Nephron (organoid): Measurements from ENCODE around the gene FAM20B.

ENCODE experiments used
- H3K27ac Mint-ChIP-seq, 3 experiments: 2 replicates each; pipeline ENCODE4 v1.8.0; 2020; ENCODE audit warnings: mixed read lengths in 3 of 3, mild to moderate bottlenecking in 2 of 3, moderate library complexity in 1 of 3
- H3K27me3 Mint-ChIP-seq: 2 replicates; pipeline ENCODE4 v1.8.0; 2021; ENCODE audit warnings: low read depth, mild to moderate bottlenecking, moderate library complexity, mixed read lengths
- H3K36me3 Mint-ChIP-seq: 2 replicates; pipeline ENCODE4 v1.8.0; 2020; ENCODE audit warnings: low read depth, mixed read lengths
- H3K4me1 Mint-ChIP-seq: 2 replicates; pipeline ENCODE4 v1.8.0; 2020; ENCODE audit warnings: mixed read lengths
- H3K4me3 Mint-ChIP-seq, 3 experiments: 2 replicates each; pipeline ENCODE4 v1.8.0; 2020; ENCODE audit warnings: mild to moderate bottlenecking in 3 of 3, mixed read lengths in 3 of 3, moderate library complexity in 2 of 3
- H3K9me3 Mint-ChIP-seq: 2 replicates; pipeline ENCODE4 v1.8.0; 2020; ENCODE audit warnings: mixed read lengths
- CTCF ChIP-seq, 3 experiments: fragments of 200-600 bp; sonication (generic); IDR thresholded peaks; one replicate each; pipeline ENCODE4 v1.5.0; 2021; ENCODE audit warnings: antibody characterized with exemption in 3 of 3; ENCODE audit not compliant: unreplicated experiment in 3 of 3

The FAM20B gene

GRCh38 chr1:179121159-179121938, 95.7 kb downstream of the FAM20B start:
- Mint-ChIP-seq H3K27ac (peak overlapping the region; percentile 25 to 86 (median 80)), H3K27me3 (no peaks in the 10 kb centered on the region), H3K9me3 (no peaks in the 10 kb centered on the region), H3K4me3 (no peak overlapping the region), H3K4me1 (peaks cover 6% of the 10 kb centered on the region), H3K36me3 (peaks cover 35% of the 10 kb centered on the region)
- TF ChIP-seq CTCF (IDR thresholded peaks at IDR 0.05; ENCODE audit: unreplicated experiment in 3 of 3): peak; percentile 60 to 70 (median 69)

- Mint-ChIP-seq H3K4me3 (no peak overlapping the region), H3K36me3 (peaks cover 16% of the 10 kb centered on the region), H3K27ac (no peak overlapping the region), H3K9me3 (no peaks in the 10 kb centered on the region), H3K27me3 (no peaks in the 10 kb centered on the region), H3K4me1 (peaks cover 11% of the 10 kb centered on the region)
- TF ChIP-seq CTCF (IDR thresholded peaks at IDR 0.05; ENCODE audit: unreplicated experiment in 3 of 3): no peak
Measured at GRCh38 chr1:179124873-179125272, 99.2 kb downstream of the FAM20B start.
